ENCODE results near the gene GPC5.

Gene GPC5

DNA sequence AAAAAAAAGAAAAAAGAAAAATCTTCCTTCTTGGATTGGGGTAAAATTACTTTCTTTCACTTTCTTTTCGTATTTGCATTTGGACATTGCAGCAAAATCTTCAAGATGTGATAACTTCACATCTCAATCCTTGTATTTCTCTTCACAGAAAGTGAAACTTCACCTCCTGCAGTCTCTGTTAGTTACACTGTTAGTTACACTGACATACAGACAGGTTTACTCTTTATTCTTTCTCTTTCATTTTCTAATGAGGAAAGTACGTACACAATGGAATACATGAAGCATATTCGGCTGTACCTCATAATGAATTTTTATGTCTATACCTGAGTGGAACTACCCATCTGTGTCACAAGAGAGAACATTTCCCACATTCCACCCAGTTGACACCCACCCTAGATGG lies 1369.0 kb downstream of the GPC5 start:
- Histone ChIP-seq H2BK5ac (ENCODE audit: low read depth, low read length, poor library complexity, severe bottlenecking) (no peak overlapping the region), H2BK15ac (ENCODE audit: low read depth, poor library complexity, severe bottlenecking) (no peak overlapping the region), H3K4me3 (ENCODE audit: insufficient read depth in 1 of 2, low read depth in 1 of 2, low read length in 2 of 2) (no peak overlapping the region), H2BK12ac (ENCODE audit: low read length in 2 of 2) (no peak overlapping the region), H3K36me3 (ENCODE audit: control insufficient read depth in 1 of 2, insufficient read depth in 2 of 2, low read depth in 1 of 2, low read length in 2 of 2) (no peaks in the 10 kb centered on the region), H2AFZ (ENCODE audit: low read depth, low read length) (no peak overlapping the region), H3K18ac (ENCODE audit: low read depth in 1 of 2, low read length in 2 of 2) (no peak overlapping the region), H4K91ac (ENCODE audit: low read length) (no peak overlapping the region), H2AK5ac (ENCODE audit: low read length, severe bottlenecking) (no peak overlapping the region), H3K79me1 (replicated peaks; ENCODE audit: low read length, poor library complexity, severe bottlenecking) (no peaks in the 10 kb centered on the region), H3K4me1 (ENCODE audit: control insufficient read depth, insufficient read depth, low read depth, low read length) (no peaks in the 10 kb centered on the region), H3K4ac (ENCODE audit: low read depth in 1 of 2, low read length in 2 of 2) (no peak overlapping the region), H3K27ac (ENCODE audit: low read length, poor library complexity, severe bottlenecking) (no peak overlapping the region), H3K23ac (ENCODE audit: low read length in 2 of 2) (no peak overlapping the region), H3K4me2 (ENCODE audit: low read length, poor library complexity, severe bottlenecking) (no peak overlapping the region), H3K9ac (ENCODE audit: low read length) (no peak overlapping the region), H4K8ac (ENCODE audit: low read length) (no peak overlapping the region), H3K27me3 (ENCODE audit: control insufficient read depth in 1 of 2, insufficient read depth in 1 of 2, low read length in 2 of 2) (no peaks in the 10 kb centered on the region), H3K9me3 (ENCODE audit: control insufficient read depth, low read length) (peaks cover 5% of the 10 kb centered on the region), H2BK120ac (ENCODE audit: low read depth, low read length) (no peak overlapping the region), H3K14ac (ENCODE audit: low read length in 2 of 2) (no peak overlapping the region)
- WGBS = 88% methylated on average over 3 of the region's 3 CpGs
- DNase-seq = peak; percentile 3

- Histone ChIP-seq H3K14ac (ENCODE audit: low read length in 2 of 2) (no peak overlapping the region), H2BK12ac (ENCODE audit: low read length in 2 of 2) (no peak overlapping the region), H3K27ac (ENCODE audit: low read length, poor library complexity, severe bottlenecking) (no peak overlapping the region), H3K23ac (ENCODE audit: low read length in 2 of 2) (no peak overlapping the region), H3K4me1 (ENCODE audit: control insufficient read depth, insufficient read depth, low read depth, low read length) (no peaks in the 10 kb centered on the region), H2BK120ac (ENCODE audit: low read depth, low read length) (no peak overlapping the region), H3K4me2 (ENCODE audit: low read length, poor library complexity, severe bottlenecking) (no peak overlapping the region), H4K8ac (ENCODE audit: low read length) (no peak overlapping the region), H3K79me1 (replicated peaks; ENCODE audit: low read length, poor library complexity, severe bottlenecking) (no peaks in the 10 kb centered on the region), H3K9me3 (ENCODE audit: control insufficient read depth, low read length) (no peaks in the 10 kb centered on the region), H3K4me3 (ENCODE audit: insufficient read depth in 1 of 2, low read depth in 1 of 2, low read length in 2 of 2) (no peak overlapping the region), H2AFZ (ENCODE audit: low read depth, low read length) (no peak overlapping the region), H3K27me3 (ENCODE audit: control insufficient read depth in 1 of 2, insufficient read depth in 1 of 2, low read length in 2 of 2) (no peaks in the 10 kb centered on the region), H3K9ac (ENCODE audit: low read length) (no peak overlapping the region), H4K91ac (ENCODE audit: low read length) (no peak overlapping the region), H3K4ac (ENCODE audit: low read depth in 1 of 2, low read length in 2 of 2) (no peak overlapping the region), H2BK5ac (ENCODE audit: low read depth, low read length, poor library complexity, severe bottlenecking) (no peak overlapping the region), H2BK15ac (ENCODE audit: low read depth, poor library complexity, severe bottlenecking) (no peak overlapping the region), H2AK5ac (ENCODE audit: low read length, severe bottlenecking) (no peak overlapping the region), H3K18ac (ENCODE audit: low read depth in 1 of 2, low read length in 2 of 2) (peak overlapping the region in 1 of 2 experiments; percentile 29), H3K36me3 (ENCODE audit: control insufficient read depth in 1 of 2, insufficient read depth in 2 of 2, low read depth in 1 of 2, low read length in 2 of 2) (no peaks in the 10 kb centered on the region)
- 96% methylated on average over 1 of the region's 4 CpGs for WGBS
- DNase-seq = no peak
These were observed 1370.2 kb downstream of the GPC5 start for GRCh38 chr13:92768602-92769001.

DNA sequence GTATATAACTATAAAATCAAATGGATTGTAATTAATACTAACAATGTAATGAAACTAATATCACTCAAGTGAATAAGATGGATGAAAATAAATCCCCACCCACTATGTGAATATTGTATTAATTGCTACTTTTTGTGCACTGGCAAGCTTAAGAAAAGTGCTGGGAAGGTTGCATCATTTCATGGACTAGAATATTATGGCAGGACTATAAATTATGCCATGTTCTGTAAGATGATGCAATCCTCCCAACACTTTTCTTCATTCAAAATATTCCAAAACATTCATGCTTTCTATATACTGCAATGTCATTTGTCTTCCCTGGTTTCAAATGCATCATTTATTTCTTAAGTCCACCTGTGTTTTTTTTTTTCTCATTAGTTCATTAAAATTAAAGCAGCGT lies 1370.6 kb downstream of the GPC5 start:
- WGBS = 90% methylated on average over 1 of the region's 1 CpG
- Histone ChIP-seq H2AFZ (ENCODE audit: low read depth, low read length) (no peak overlapping the region), H2BK12ac (ENCODE audit: low read length in 2 of 2) (no peak overlapping the region), H3K4ac (ENCODE audit: low read depth in 1 of 2, low read length in 2 of 2) (no peak overlapping the region), H3K9ac (ENCODE audit: low read length) (no peak overlapping the region), H3K4me1 (ENCODE audit: control insufficient read depth, insufficient read depth, low read depth, low read length) (no peaks in the 10 kb centered on the region), H3K14ac (ENCODE audit: low read length in 2 of 2) (no peak overlapping the region), H3K27ac (ENCODE audit: low read length, poor library complexity, severe bottlenecking) (no peak overlapping the region), H3K27me3 (ENCODE audit: control insufficient read depth in 1 of 2, insufficient read depth in 1 of 2, low read length in 2 of 2) (no peaks in the 10 kb centered on the region), H3K36me3 (ENCODE audit: control insufficient read depth in 1 of 2, insufficient read depth in 2 of 2, low read depth in 1 of 2, low read length in 2 of 2) (no peaks in the 10 kb centered on the region), H2BK120ac (ENCODE audit: low read depth, low read length) (no peak overlapping the region), H3K18ac (ENCODE audit: low read depth in 1 of 2, low read length in 2 of 2) (no peak overlapping the region), H3K9me3 (ENCODE audit: control insufficient read depth, low read length) (no peaks in the 10 kb centered on the region), H2AK5ac (ENCODE audit: low read length, severe bottlenecking) (no peak overlapping the region), H3K23ac (ENCODE audit: low read length in 2 of 2) (no peak overlapping the region), H2BK15ac (ENCODE audit: low read depth, poor library complexity, severe bottlenecking) (peak overlapping the region; percentile 48), H3K4me2 (ENCODE audit: low read length, poor library complexity, severe bottlenecking) (no peak overlapping the region), H2BK5ac (ENCODE audit: low read depth, low read length, poor library complexity, severe bottlenecking) (no peak overlapping the region), H3K79me1 (replicated peaks; ENCODE audit: low read length, poor library complexity, severe bottlenecking) (no peaks in the 10 kb centered on the region), H3K4me3 (ENCODE audit: insufficient read depth in 1 of 2, low read depth in 1 of 2, low read length in 2 of 2) (no peak overlapping the region), H4K91ac (ENCODE audit: low read length) (no peak overlapping the region), H4K8ac (ENCODE audit: low read length) (no peak overlapping the region)
- DNase-seq = peak; percentile 13

- Histone ChIP-seq H3K4me2 (ENCODE audit: low read length, poor library complexity, severe bottlenecking) (no peak overlapping the region), H4K8ac (ENCODE audit: low read length) (no peak overlapping the region), H2BK12ac (ENCODE audit: low read length in 2 of 2) (no peak overlapping the region), H3K14ac (ENCODE audit: low read length in 2 of 2) (no peak overlapping the region), H3K18ac (ENCODE audit: low read depth in 1 of 2, low read length in 2 of 2) (no peak overlapping the region), H3K4me1 (ENCODE audit: control insufficient read depth, insufficient read depth, low read depth, low read length) (no peaks in the 10 kb centered on the region), H2AK5ac (ENCODE audit: low read length, severe bottlenecking) (no peak overlapping the region), H2BK15ac (ENCODE audit: low read depth, poor library complexity, severe bottlenecking) (no peak overlapping the region), H3K9ac (ENCODE audit: low read length) (no peak overlapping the region), H3K36me3 (ENCODE audit: control insufficient read depth in 1 of 2, insufficient read depth in 2 of 2, low read depth in 1 of 2, low read length in 2 of 2) (no peaks in the 10 kb centered on the region), H2BK120ac (ENCODE audit: low read depth, low read length) (no peak overlapping the region), H2AFZ (ENCODE audit: low read depth, low read length) (no peak overlapping the region), H2BK5ac (ENCODE audit: low read depth, low read length, poor library complexity, severe bottlenecking) (no peak overlapping the region), H3K27me3 (ENCODE audit: control insufficient read depth in 1 of 2, insufficient read depth in 1 of 2, low read length in 2 of 2) (no peaks in the 10 kb centered on the region), H3K23ac (ENCODE audit: low read length in 2 of 2) (no peak overlapping the region), H3K4ac (ENCODE audit: low read depth in 1 of 2, low read length in 2 of 2) (no peak overlapping the region), H3K4me3 (ENCODE audit: insufficient read depth in 1 of 2, low read depth in 1 of 2, low read length in 2 of 2) (no peak overlapping the region), H3K27ac (ENCODE audit: low read length, poor library complexity, severe bottlenecking) (no peak overlapping the region), H3K79me1 (replicated peaks; ENCODE audit: low read length, poor library complexity, severe bottlenecking) (no peaks in the 10 kb centered on the region), H3K9me3 (ENCODE audit: control insufficient read depth, low read length) (no peaks in the 10 kb centered on the region), H4K91ac (ENCODE audit: low read length) (no peak overlapping the region)
- DNase-seq = no peak
- 85% methylated on average over 3 of the region's 3 CpGs for WGBS
These were observed 1377.2 kb downstream of the GPC5 start for GRCh38 chr13:92775658-92776057.
